IMR-90 (cell line): ENCODE results near the gene USPL1. TPM values are rescaled to one million over a fixed set of nuclear protein-coding genes. Genes with fewer than 3 reads are reported as not detected.

Experiments used
- CHD1 ChIP-seq: IDR thresholded peaks from 2 replicates; pipeline ENCODE4 v1.6.1; 2012; ENCODE audit warnings: low read depth, low read length, improper control_type of control experiment
- FOS ChIP-seq: fragments of 150-350 bp; IDR thresholded peaks from 2 replicates; pipeline ENCODE4 v1.6.1; 2016; ENCODE audit warnings: low read depth, low read length
- MAFK ChIP-seq: IDR thresholded peaks from 2 replicates; pipeline ENCODE4 v1.6.1; 2012; ENCODE audit warnings: low read depth, low read length, improper control_type of control experiment
- polyA plus RNA-seq, 3 experiments: library from polyadenylated mRNA; depleted of rRNA; stranded (reverse); fragments of >200 nt; gene quantifications; 2 replicates each; pipeline ENCODE4 v1.2.3, GENCODE V29; 2012; ENCODE audit warnings: low replicate concordance in 1 of 3
- total RNA-seq: library from RNA; depleted of rRNA; stranded (reverse); fragments of >200 nt; gene quantifications from 2 replicates; pipeline ENCODE4 v1.2.3, GENCODE V29; 2012
- TF ChIP-seq, protein P1 (sequence below): conservative IDR thresholded peaks from 2 replicates; pipeline ENCODE4 v1.5.1; 2012; ENCODE audit warnings: mild to moderate bottlenecking, low read depth, low read length, improper control_type of control experiment

USPL1 gene
- total and polyA plus RNA-seq, 2 of the 4 experiments (the other 2 are of a cell fraction), result 12.1 to 15.4 TPM

DNA sequence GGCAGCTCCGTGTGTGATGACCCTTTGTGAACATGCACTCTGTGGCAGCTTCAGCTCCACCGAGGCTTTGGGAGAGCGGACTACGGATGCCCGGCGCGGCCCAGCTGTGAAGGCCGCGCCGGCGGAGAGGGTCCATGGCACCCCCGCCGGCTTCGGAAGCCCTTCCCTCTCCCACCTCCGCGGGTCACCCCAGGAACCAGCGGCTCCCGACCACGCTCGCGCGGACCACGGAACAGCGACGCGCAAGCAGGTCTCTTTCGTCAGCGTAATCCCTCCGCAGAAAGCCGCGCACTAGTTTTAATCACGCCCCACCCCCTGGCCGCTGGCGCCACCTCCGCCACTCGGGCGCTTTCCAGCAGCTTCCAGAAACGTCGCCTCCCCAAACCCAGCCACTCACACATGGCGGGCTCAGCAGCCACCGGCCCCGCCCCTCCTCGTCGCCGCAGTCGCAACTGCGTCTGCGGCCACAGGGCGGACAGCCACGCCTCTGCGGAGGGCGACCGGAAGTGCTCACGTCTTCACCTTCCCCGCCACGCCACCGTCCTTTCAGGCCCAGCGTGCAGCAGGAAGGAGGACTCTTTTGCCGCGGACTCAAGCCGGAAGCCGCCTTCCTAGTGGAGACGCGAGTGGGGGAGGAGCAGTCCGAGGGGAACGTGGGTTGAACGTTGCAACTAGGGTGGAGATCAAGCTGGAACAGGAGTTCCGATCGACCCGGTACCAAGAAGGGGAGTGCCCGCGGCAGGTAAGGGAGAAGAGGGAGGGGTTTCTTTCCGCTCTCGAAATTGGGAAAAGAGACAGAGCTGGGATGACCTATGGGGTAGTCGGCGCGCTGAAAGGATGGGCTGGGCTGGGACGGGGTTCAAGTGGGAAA lies at the start of gene USPL1 (continued):
- TF ChIP-seq, protein P1, sequence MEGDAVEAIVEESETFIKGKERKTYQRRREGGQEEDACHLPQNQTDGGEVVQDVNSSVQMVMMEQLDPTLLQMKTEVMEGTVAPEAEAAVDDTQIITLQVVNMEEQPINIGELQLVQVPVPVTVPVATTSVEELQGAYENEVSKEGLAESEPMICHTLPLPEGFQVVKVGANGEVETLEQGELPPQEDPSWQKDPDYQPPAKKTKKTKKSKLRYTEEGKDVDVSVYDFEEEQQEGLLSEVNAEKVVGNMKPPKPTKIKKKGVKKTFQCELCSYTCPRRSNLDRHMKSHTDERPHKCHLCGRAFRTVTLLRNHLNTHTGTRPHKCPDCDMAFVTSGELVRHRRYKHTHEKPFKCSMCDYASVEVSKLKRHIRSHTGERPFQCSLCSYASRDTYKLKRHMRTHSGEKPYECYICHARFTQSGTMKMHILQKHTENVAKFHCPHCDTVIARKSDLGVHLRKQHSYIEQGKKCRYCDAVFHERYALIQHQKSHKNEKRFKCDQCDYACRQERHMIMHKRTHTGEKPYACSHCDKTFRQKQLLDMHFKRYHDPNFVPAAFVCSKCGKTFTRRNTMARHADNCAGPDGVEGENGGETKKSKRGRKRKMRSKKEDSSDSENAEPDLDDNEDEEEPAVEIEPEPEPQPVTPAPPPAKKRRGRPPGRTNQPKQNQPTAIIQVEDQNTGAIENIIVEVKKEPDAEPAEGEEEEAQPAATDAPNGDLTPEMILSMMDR, result peak; percentile 22; the same call in 1 of the 2 replicates
- TF ChIP-seq FOS (no peak; the same call in none of the 2 replicates), MAFK (no peak), CHD1 (0 out of 2 replicates have a peak, but pooled peaks have one; percentile 89)
